GM12864 (cell line): ENCODE results near the gene SOCS1.
"Not testable (repeated sequence)": the region's sequence is repeated elsewhere in the genome, so short reads cannot be mapped to it uniquely, and the experiment has no call there.

Source experiments
- DNase-seq: peaks from one replicate; pipeline ENCODE4 v3.0.0-alpha.2; 2011; ENCODE audit warnings: low read depth
- H3K4me3 ChIP-seq: 2 replicates; pipeline ENCODE4 v1.5.1; 2011; ENCODE audit warnings: mild to moderate bottlenecking, low read depth, low read length, control low read depth
- TF ChIP-seq, protein P1 (sequence below): IDR thresholded peaks from 2 replicates; pipeline ENCODE4 v1.5.1; 2011; ENCODE audit warnings: low read depth, mild to moderate bottlenecking, moderate library complexity, low read length, control low read depth, inconsistent platforms; ENCODE audit errors: missing control alignments

The SOCS1 gene

DNA sequence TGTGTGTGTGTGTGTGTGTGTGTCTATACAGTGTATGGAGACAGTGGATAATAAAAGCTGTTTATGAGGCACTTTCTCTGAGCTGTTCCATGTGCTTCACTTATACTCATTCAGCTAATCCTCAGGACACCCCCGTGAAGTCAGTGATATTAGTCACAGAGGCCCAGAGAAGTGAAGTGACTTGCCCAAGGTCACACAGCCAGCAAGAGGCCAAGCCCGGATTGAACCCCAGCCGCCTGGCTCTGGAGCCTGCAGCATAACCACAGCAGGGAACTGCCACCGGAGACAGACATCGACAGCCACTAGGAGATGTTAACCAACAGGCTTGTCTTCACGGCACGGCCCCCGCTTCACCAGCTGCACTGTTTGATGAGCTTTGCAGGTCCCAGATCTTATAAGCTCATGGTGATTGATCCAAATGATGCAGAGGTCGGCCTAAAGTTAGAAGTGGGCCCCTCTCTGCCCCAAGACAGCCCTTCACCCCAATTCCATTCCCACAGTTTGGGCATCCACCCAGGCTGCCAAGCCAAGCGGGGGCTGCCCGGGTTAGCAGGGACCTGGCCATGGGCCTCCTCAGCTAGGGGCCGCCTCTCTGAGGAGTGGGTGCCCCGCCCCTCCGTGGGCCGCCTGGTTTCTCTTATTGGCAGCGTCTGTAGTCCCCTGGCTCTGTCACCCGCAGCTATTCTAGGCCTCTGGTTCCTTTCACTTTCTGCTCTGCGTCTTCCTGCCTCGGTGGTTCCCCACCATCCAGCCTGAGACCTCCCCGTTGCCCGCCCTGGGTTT is 30.9 kb downstream of the SOCS1 start:
- H3K4me3 ChIP-seq, result peak overlapping the region; percentile 16
- peak; percentile 70 for DNase-seq
- TF ChIP-seq, protein P1, sequence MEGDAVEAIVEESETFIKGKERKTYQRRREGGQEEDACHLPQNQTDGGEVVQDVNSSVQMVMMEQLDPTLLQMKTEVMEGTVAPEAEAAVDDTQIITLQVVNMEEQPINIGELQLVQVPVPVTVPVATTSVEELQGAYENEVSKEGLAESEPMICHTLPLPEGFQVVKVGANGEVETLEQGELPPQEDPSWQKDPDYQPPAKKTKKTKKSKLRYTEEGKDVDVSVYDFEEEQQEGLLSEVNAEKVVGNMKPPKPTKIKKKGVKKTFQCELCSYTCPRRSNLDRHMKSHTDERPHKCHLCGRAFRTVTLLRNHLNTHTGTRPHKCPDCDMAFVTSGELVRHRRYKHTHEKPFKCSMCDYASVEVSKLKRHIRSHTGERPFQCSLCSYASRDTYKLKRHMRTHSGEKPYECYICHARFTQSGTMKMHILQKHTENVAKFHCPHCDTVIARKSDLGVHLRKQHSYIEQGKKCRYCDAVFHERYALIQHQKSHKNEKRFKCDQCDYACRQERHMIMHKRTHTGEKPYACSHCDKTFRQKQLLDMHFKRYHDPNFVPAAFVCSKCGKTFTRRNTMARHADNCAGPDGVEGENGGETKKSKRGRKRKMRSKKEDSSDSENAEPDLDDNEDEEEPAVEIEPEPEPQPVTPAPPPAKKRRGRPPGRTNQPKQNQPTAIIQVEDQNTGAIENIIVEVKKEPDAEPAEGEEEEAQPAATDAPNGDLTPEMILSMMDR, result peak; percentile 7

- TF ChIP-seq, protein P1, result no peak
- DNase-seq, result no peak
- H3K4me3 ChIP-seq, result no peak overlapping the region
These were observed 31.7 kb downstream of the SOCS1 start for GRCh38 chr16:11224096-11224893.

DNA sequence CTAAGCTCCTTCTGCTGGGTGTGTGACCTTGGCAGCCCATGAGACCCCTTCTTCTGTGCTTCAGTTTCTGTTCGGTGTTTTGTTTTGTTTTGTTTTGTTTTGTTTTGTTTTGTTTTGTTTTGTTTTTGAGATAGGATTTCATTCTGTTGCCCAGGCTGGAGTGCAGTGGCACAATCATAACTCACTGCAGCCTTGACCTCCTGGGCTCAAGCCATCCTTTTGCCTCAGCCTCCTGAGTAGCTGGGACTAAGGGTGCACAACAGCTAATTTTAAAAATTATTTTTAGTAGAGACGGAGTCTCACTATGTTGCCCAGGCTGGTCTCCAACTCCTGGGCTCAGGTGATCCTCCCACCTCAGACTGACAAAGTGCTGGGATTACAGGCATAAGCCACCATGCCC is 35.5 kb downstream of the SOCS1 start:
- DNase-seq, result not testable (repeated sequence)

DNA sequence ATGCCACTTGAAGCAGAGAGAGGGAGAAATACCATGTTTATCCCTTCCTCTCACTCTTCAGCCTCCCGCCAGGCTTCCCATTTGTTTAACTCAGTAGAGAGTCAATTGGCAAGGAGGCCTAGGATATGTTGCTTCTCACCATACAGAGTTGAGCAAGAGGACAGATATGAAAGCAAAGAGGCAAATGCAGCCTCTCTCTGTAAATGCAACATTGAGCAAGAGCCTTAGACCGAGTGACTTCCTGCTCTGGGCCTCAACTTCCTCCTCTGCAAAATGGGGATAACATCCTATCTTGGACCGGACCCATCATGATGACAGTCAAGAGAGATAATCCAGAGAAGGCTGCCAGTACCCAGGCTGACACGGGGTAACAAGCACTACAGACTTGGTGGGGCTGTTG is 36.8 kb downstream of the SOCS1 start:
- no peak overlapping the region for H3K4me3 ChIP-seq
- TF ChIP-seq, protein P1, result no peak
- DNase-seq, result no peak

More for the DNA sequence above, 35.5 kb downstream of the SOCS1 start:
- not testable (repeated sequence) for H3K4me3 ChIP-seq

DNA sequence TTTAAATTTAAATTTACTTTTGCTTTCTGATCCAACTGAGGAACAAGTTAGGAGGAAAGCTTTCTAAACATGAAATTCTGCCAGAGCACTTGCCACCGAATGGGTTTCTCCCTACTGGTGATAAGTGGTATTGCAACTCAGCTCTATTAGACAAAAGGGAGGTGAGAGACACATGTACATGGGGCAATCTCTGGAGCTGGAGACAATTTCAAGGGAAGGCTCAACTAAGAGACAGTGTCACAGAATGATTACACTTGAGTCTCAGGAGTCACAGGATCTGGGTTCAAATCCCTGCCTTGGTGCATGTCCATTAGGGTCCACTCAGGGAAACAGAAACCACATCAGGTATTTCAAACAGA is 37.4 kb downstream of the SOCS1 start:
- DNase-seq, result no peak
- no peak overlapping the region for H3K4me3 ChIP-seq
- TF ChIP-seq, protein P1, result peak; percentile 73

GRCh38 chr16:11217651-11218603 is 38.1 kb downstream of the SOCS1 start:
- TF ChIP-seq, protein P1, result no peak
- H3K4me3 ChIP-seq, result no peak overlapping the region
- DNase-seq, result no peak

DNA sequence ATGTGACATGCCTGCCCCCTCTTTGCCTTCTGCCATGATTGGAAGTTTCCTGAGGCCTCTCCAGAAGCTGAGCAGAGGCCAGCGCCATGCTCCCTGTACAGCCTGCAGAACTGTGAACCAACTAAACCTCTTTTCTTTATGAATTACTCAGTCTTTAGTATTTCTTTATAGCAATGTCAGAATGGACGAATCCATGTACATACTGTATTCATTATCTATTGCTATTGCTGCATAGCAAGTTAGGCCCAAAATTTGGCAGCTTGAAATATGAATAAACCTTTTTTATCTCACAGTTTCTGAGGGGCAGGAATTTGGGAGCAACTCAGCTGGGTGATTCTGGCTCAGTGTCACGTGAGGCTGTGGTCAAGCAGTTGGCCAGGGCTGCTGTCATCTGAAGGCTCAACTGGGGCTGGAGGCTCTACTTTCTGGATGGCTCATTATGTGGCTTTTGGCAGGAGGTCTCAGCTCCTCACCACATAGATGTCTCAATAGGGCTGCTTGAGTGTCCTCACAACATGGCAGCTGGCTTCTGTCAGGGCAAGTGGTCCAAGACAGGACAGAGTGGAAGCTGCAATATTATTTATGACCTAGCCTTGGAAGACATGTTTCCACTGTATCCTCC is 40.0 kb downstream of the SOCS1 start:
- TF ChIP-seq, protein P1, result no peak
- H3K4me3 ChIP-seq, result no peak overlapping the region
- no peak for DNase-seq
